Natural killer cell (primary cell): Measurements from ENCODE around the gene BNC1. TPM values are rescaled to one million over a fixed set of nuclear protein-coding genes. Genes with fewer than 3 reads are reported as not detected.

ENCODE experiments used
- ATAC-seq, 3 donors: fragments of 150-1000 bp in 2 of 3; fragments of 200-7000 bp in 1 of 3; cut with Tn5 transposase; 1 replicate in 1 of 3; 2 replicates in 2 of 3; pipeline ENCODE4 v1.10.0; 2021; ENCODE audit warnings: mild to moderate bottlenecking in 2 of 3, moderate library complexity in 2 of 3
- DNase-seq, 2 donors: peaks; one replicate each; pipeline versions ENCODE4 v3.0.0 to v3.0.0-alpha.2; 2013 to 2021; ENCODE audit warnings: mixed read lengths in 1 of 2
- H3K27ac ChIP-seq: one replicate; pipeline ENCODE4 v1.5.1; 2013; ENCODE audit warnings: mild to moderate bottlenecking, low read length
- H3K27me3 ChIP-seq: one replicate; pipeline ENCODE4 v1.6.1; 2013; ENCODE audit warnings: low read length; ENCODE audit not compliant: control insufficient read depth, insufficient read depth
- H3K36me3 ChIP-seq: one replicate; pipeline ENCODE4 v1.6.1; 2013; ENCODE audit warnings: low read length; ENCODE audit not compliant: control insufficient read depth, insufficient read depth
- H3K4me1 ChIP-seq: one replicate; pipeline ENCODE4 v1.6.1; 2013; ENCODE audit warnings: low read length; ENCODE audit not compliant: control insufficient read depth, insufficient read depth
- H3K4me3 ChIP-seq: one replicate; pipeline ENCODE4 v1.5.1; 2013; ENCODE audit warnings: low read length
- H3K9me3 ChIP-seq: one replicate; pipeline ENCODE4 v1.6.1; 2013; ENCODE audit warnings: low read length; ENCODE audit not compliant: control insufficient read depth, insufficient read depth
- H3K27ac Mint-ChIP-seq, 2 donors: one replicate each; pipeline ENCODE4 v1.8.0; 2022; ENCODE audit warnings: mild to moderate bottlenecking in 2 of 2, mixed read lengths in 2 of 2, moderate library complexity in 1 of 2
- H3K27me3 Mint-ChIP-seq, 2 donors: one replicate each; pipeline ENCODE4 v1.8.0; 2022; ENCODE audit warnings: low read depth in 2 of 2, mixed read lengths in 2 of 2
- H3K36me3 Mint-ChIP-seq: one replicate; pipeline ENCODE4 v1.8.0; 2022; ENCODE audit warnings: mixed read lengths
- H3K4me1 Mint-ChIP-seq, 2 donors: one replicate each; pipeline ENCODE4 v1.8.0; 2022; ENCODE audit warnings: mixed read lengths in 2 of 2
- H3K4me3 Mint-ChIP-seq: one replicate; pipeline ENCODE4 v1.8.0; 2022; ENCODE audit warnings: mild to moderate bottlenecking, moderate library complexity, mixed read lengths
- H3K9me3 Mint-ChIP-seq, 2 donors: one replicate each; pipeline ENCODE4 v1.8.0; 2022; ENCODE audit warnings: mixed read lengths in 2 of 2
- WGBS: methylation state at CpG from one replicate; pipeline ENCODE4 v1.1.7; 2013; ENCODE audit warnings: missing lambda C conversion rate; ENCODE audit not compliant: insufficient coverage; 5-methylcytosine and 5-hydroxymethylcytosine counted together
- intact Hi-C: fragments of 100-400 bp; cut with micrococcal nuclease; formaldehyde crosslinking; loops from one replicate; pipeline ENCODE4 v1.14.2; 2022
- total RNA-seq, 4 donors: library from RNA; stranded (reverse); fragments of 120-200 nt in 1 of 4; gene quantifications; one replicate each; pipeline versions ENCODE4 v1.2.3 to v1.2.4, GENCODE V29; 2013 to 2022
- TF ChIP-seq, protein P1 (sequence below): fragments of 200-600 bp; IDR thresholded peaks from one replicate; pipeline ENCODE4 v1.8.0; 2022; ENCODE audit warnings: antibody characterized with exemption

BNC1 gene
- total RNA-seq, 3 donors from 2014 or later (not counting 1 experiment from before 2014, with no cell fraction given), result not detected

DNA sequence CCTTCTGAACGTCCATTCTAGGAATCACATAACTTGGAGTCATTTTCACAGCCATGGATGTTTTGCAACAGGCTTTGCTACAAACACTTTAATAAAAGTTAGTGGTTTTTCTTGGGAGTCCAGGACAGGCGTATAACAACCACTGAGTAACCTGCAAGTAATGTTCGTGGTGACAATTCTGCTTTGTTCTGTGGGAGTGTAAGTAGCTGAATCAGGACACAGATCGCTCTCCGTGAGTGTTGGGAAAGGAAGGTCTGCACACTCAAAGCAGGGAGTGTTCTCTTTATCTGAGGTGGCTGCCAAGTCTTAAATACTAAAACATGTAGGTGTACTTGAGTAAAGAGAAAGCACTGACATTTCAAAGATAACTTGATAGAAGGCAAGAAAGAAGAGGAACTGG is 7.9 kb upstream of the BNC1 start:
- ATAC-seq (no peak), DNase-seq (no peak)
- Histone ChIP-seq H3K27me3 (no peaks in the 10 kb centered on the region), H3K27ac (no peak overlapping the region), H3K9me3 (no peaks in the 10 kb centered on the region), H3K4me3 (no peak overlapping the region), H3K36me3 (no peaks in the 10 kb centered on the region), H3K4me1 (no peaks in the 10 kb centered on the region)
- no peaks in the 10 kb centered on the region for H3K9me3 Mint-ChIP-seq
- no peaks in the 10 kb centered on the region for H3K4me1 Mint-ChIP-seq
- no peak overlapping the region for H3K4me3 Mint-ChIP-seq
- peaks cover 17 to 53% of the 10 kb centered on the region in 2 donors for H3K27me3 Mint-ChIP-seq
- intact Hi-C loops, result no loop called here
- H3K36me3 Mint-ChIP-seq, result no peaks in the 10 kb centered on the region
- 68% methylated on average over 5 of the region's 5 CpGs for WGBS
- TF ChIP-seq, protein P1, sequence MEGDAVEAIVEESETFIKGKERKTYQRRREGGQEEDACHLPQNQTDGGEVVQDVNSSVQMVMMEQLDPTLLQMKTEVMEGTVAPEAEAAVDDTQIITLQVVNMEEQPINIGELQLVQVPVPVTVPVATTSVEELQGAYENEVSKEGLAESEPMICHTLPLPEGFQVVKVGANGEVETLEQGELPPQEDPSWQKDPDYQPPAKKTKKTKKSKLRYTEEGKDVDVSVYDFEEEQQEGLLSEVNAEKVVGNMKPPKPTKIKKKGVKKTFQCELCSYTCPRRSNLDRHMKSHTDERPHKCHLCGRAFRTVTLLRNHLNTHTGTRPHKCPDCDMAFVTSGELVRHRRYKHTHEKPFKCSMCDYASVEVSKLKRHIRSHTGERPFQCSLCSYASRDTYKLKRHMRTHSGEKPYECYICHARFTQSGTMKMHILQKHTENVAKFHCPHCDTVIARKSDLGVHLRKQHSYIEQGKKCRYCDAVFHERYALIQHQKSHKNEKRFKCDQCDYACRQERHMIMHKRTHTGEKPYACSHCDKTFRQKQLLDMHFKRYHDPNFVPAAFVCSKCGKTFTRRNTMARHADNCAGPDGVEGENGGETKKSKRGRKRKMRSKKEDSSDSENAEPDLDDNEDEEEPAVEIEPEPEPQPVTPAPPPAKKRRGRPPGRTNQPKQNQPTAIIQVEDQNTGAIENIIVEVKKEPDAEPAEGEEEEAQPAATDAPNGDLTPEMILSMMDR, result no peak
- no peak overlapping the region for H3K27ac Mint-ChIP-seq

DNA sequence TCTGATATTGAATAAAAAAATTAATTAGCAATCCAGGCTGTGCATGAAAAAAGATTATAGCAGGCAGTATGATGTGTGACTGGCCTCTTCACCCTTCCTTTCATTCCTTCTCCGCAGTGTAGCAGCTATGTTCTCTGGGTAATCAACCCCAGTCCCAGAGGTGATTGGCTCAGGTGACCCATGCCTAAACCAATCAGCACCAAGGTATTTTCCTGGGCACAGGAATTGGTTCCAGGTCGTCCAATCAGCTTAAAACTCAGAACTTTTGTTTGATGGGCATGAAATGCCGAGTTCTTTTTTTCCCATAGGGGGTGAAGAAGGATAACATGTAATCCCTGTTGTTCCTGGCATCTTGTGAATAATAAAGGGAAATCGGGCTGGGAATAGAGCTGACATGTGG is 5.8 kb upstream of the BNC1 start:
- H3K9me3 Mint-ChIP-seq, result no peaks in the 10 kb centered on the region
- DNase-seq (no peak), ATAC-seq (no peak)
- H3K36me3 ChIP-seq, result no peaks in the 10 kb centered on the region
- H3K36me3 Mint-ChIP-seq, result peaks cover 8% of the 10 kb centered on the region
- no peaks in the 10 kb centered on the region for H3K9me3 ChIP-seq
- no peak overlapping the region for H3K27ac Mint-ChIP-seq
- no peaks in the 10 kb centered on the region for H3K4me1 ChIP-seq
- no peaks in the 10 kb centered on the region for H3K4me1 Mint-ChIP-seq
- H3K4me3 Mint-ChIP-seq, result no peak overlapping the region
- intact Hi-C loops, result no loop called here
- peaks cover under 1% of the 10 kb centered on the region for H3K27me3 ChIP-seq
- H3K27ac ChIP-seq, result no peak overlapping the region
- WGBS, result 87% methylated on average over 4 of the region's 4 CpGs
- TF ChIP-seq, protein P1, result no peak
- no peak overlapping the region for H3K4me3 ChIP-seq
- H3K27me3 Mint-ChIP-seq, result peaks cover 26 to 56% of the 10 kb centered on the region in 2 donors

DNA sequence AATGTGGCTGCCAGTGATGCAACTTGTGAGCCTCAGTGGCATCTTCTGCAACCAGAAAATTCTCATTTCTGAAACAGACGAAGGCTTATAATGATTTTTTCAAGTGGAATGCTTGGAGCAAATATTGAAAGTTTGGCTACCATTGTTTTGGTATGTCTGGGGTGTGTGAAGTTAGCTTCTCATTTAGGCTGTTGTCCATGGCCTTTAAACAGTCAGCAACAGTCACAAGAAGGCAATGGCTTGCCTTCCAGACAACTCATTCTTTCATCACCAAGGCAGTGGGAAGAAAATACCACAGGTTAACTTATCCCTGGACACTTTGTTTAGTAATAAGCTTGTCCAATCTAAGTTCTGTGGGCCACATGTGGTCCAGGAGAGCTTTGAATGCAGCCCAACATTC is 4.7 kb upstream of the BNC1 start:
- H3K4me1 Mint-ChIP-seq, result no peaks in the 10 kb centered on the region
- TF ChIP-seq, protein P1, result no peak
- peaks cover 29 to 51% of the 10 kb centered on the region in 2 donors for H3K27me3 Mint-ChIP-seq
- H3K4me3 Mint-ChIP-seq, result no peak overlapping the region
- DNase-seq (no peak), ATAC-seq (no peak)
- H3K4me3 ChIP-seq, result no peak overlapping the region
- H3K36me3 Mint-ChIP-seq, result peaks cover 8% of the 10 kb centered on the region
- no peak overlapping the region for H3K27ac ChIP-seq
- peaks cover 5% of the 10 kb centered on the region for H3K27me3 ChIP-seq
- H3K36me3 ChIP-seq, result no peaks in the 10 kb centered on the region
- no peaks in the 10 kb centered on the region for H3K4me1 ChIP-seq
- no peak overlapping the region for H3K27ac Mint-ChIP-seq
- intact Hi-C loops, result no loop called here
- H3K9me3 Mint-ChIP-seq, result no peaks in the 10 kb centered on the region
- no peaks in the 10 kb centered on the region for H3K9me3 ChIP-seq
- 100% methylated on average over 1 of the region's 1 CpG for WGBS

DNA sequence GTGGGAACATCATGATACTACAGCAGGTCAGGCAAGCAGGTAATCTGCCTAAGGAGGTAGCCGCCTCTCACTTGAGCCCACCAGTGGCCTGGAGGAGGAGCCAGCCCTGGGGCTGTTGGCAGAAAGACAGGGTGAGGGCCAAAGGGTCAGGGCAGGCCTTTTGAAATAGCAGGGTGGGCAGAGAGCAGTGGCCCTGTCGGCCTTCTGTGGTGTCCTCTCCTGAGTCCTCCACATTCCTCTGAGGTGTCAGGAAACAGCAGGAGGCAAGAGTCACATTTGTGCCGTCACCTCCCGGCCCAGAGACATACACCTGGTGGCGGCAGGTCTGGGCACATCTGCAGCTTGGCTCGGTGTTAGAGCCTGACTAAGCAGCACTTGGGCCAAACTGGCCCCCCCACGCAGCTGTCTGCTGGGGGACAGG is 3.9 kb upstream of the BNC1 start:
- Histone ChIP-seq H3K36me3 (no peaks in the 10 kb centered on the region), H3K4me3 (no peak overlapping the region), H3K27ac (no peak overlapping the region), H3K27me3 (peaks cover 11% of the 10 kb centered on the region), H3K4me1 (peaks cover 7% of the 10 kb centered on the region), H3K9me3 (no peaks in the 10 kb centered on the region)
- Mint-ChIP-seq H3K9me3 (no peaks in the 10 kb centered on the region), H3K4me1 (peaks cover 0 to 4% of the 10 kb centered on the region in 2 donors), H3K27me3 (peaks cover 32 to 57% of the 10 kb centered on the region in 2 donors), H3K4me3 (no peak overlapping the region), H3K27ac (no peak overlapping the region), H3K36me3 (peaks cover 8% of the 10 kb centered on the region)
- DNase-seq (no peak), ATAC-seq (no peak)
- 88% methylated on average over 7 of the region's 7 CpGs for WGBS
- intact Hi-C loops, result no loop called here
- TF ChIP-seq, protein P1, result no peak
